Thyroid gland (tissue), 4 donors: ENCODE data around the gene SYNCRIP. TPM values are rescaled to one million over a fixed set of nuclear protein-coding genes. Genes with fewer than 3 reads are reported as not detected.
A peak's percentile ranks its signal among the peaks of the same experiment; 100 is the strongest.

Source experiments
- DNase-seq, 2 donors: peaks; one replicate each; pipeline ENCODE4 v3.0.0-alpha.2; 2019
- H3K27ac ChIP-seq, 3 donors: fragments of 200-600 bp; sonication (generic); 1 replicate in 2 of 3; 2 replicates in 1 of 3; pipeline ENCODE4 v1.5.1; 2016 to 2019; ENCODE audit warnings: mild to moderate bottlenecking in 1 of 3, moderate library complexity in 1 of 3
- H3K27me3 ChIP-seq: fragments of 200-600 bp; sonication (generic); one replicate; pipeline ENCODE4 v1.5.1; 2019
- H3K36me3 ChIP-seq, 2 donors: fragments of 200-600 bp; sonication (generic); one replicate each; pipeline ENCODE4 v1.5.1; 2016 to 2019
- H3K4me1 ChIP-seq, 2 donors: fragments of 200-600 bp; sonication (generic); one replicate each; pipeline ENCODE4 v1.5.1; 2017 to 2019
- H3K4me3 ChIP-seq, 3 donors: fragments of 200-600 bp; sonication (generic); replicated peaks in 1 of 3; 1 replicate in 2 of 3; 2 replicates in 1 of 3; pipeline ENCODE4 v1.5.1; 2016; ENCODE audit warnings: mild to moderate bottlenecking in 1 of 3
- H3K9me3 ChIP-seq: fragments of 200-600 bp; sonication (generic); one replicate; pipeline ENCODE4 v1.5.1; 2017
- CTCF ChIP-seq, 6 experiments: fragments of 200-600 bp in 3 of 6; fragments of 450-650 bp in 3 of 6; sonication (generic) in 3 of 6; IDR thresholded peaks; one replicate each; pipeline ENCODE4 v1.5.1; 2016 to 2019; ENCODE audit warnings: antibody characterized with exemption in 6 of 6, mild to moderate bottlenecking in 2 of 6, inconsistent platforms in 1 of 6, moderate library complexity in 1 of 6
- POLR2A ChIP-seq, 2 donors: fragments of 450-650 bp; IDR thresholded peaks; one replicate each; pipeline ENCODE4 v1.6.1; 2017; ENCODE audit warnings: antibody characterized with exemption in 2 of 2, mild to moderate bottlenecking in 2 of 2, moderate library complexity in 1 of 2
- WGBS, 2 donors: methylation state at CpG; one replicate each; pipeline ENCODE4 v1.1.5; 2017; 5-methylcytosine and 5-hydroxymethylcytosine counted together
- intact Hi-C: fragments of 100-400 bp; cut with DNase I; formaldehyde crosslinking; loops from one replicate; pipeline ENCODE4 v1.15.1; 2023
- total RNA-seq, 4 donors: library from RNA; depleted of rRNA; stranded (reverse); fragments of >200 nt; gene quantifications; one replicate each; pipeline ENCODE4 v1.2.3, GENCODE V29; 2016

SYNCRIP gene
- total RNA-seq, 4 donors from 2014 or later, result 107 to 144 (median 125) TPM

DNA sequence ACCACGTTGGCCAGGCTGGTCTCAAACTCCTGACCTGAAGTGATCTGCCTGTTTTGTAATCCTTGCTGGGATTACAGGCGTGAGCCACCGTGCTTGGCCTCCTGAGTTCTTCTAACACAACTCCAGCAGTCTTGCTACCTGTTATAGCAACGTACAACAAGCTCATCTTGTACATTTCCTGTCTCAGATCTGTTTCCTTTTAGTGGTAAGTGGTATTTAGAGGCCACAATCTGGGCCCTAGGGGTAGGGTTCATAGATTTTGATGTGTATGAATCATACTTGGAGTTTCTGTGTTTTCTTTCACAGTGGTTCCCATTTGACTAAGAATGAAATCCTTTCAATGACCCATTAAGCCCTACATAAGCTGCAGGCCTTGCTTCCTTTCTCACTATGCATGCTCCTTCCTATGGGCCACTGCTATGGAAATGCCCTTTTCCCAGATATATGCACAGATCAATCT, 27.1 kb upstream of the SYNCRIP start:
- H3K27ac ChIP-seq, result peak overlapping the region in 1 of 3 donors; percentile 25
- WGBS, 2 donors, result 54 to 67% methylated on average over 4 of the region's 4 CpGs
- intact Hi-C loops, result no loop called here

DNA sequence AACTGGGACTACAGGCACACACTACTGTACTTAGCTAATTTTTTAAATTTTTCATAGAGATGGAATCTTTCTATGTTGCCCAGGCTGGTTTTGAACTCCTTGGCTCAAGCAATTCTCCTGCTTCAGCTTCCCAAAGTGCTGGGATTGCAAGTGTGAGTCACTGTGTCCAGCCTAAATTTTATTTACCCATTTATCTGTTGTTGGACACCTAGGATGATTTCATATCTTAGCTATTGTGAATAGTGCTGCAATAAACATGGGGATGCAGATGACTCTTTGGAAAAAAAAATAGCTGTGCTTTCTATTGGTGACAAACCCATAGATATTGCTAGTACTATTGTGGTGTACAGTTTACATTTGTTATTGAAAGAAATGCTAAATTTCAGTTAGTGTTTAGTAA, 19.6 kb upstream of the SYNCRIP start:
- DNase-seq, result no peak
- no peak for TF ChIP-seq CTCF (IDR thresholded peaks at IDR 0.05)
- TF ChIP-seq POLR2A (IDR thresholded peaks at IDR 0.05), result no peak
- Histone ChIP-seq H3K36me3 (no peaks in the 10 kb centered on the region), H3K27ac (no peak overlapping the region), H3K9me3 (no peaks in the 10 kb centered on the region), H3K4me3 (no peak overlapping the region), H3K4me1 (no peaks in the 10 kb centered on the region), H3K27me3 (no peaks in the 10 kb centered on the region)
- intact Hi-C loops, result no loop called here

More for the DNA sequence above, 27.1 kb upstream of the SYNCRIP start:
- H3K4me3 ChIP-seq, result no peak overlapping the region
- H3K9me3 ChIP-seq, result no peaks in the 10 kb centered on the region
- DNase-seq, result no peak
- TF ChIP-seq CTCF (IDR thresholded peaks at IDR 0.05) (no peak), POLR2A (IDR thresholded peaks at IDR 0.05) (no peak)
- no peaks in the 10 kb centered on the region for H3K36me3 ChIP-seq
- H3K4me1 ChIP-seq, result peaks cover 13 to 18% of the 10 kb centered on the region in 2 donors
- H3K27me3 ChIP-seq, result no peaks in the 10 kb centered on the region

- intact Hi-C loops, result no loop called here
- Histone ChIP-seq H3K9me3 (no peaks in the 10 kb centered on the region), H3K27ac (no peak overlapping the region), H3K36me3 (no peaks in the 10 kb centered on the region), H3K27me3 (no peaks in the 10 kb centered on the region), H3K4me1 (no peaks in the 10 kb centered on the region), H3K4me3 (no peak overlapping the region)
- TF ChIP-seq CTCF (IDR thresholded peaks at IDR 0.05), result no peak
- TF ChIP-seq POLR2A (IDR thresholded peaks at IDR 0.05), result no peak
- 86 to 87% methylated on average over 5 to 6 of the region's 6 CpGs for WGBS, 2 donors
- DNase-seq, result no peak
These were observed 17.5 kb upstream of the SYNCRIP start for GRCh38 chr6:85660181-85660611.

DNA sequence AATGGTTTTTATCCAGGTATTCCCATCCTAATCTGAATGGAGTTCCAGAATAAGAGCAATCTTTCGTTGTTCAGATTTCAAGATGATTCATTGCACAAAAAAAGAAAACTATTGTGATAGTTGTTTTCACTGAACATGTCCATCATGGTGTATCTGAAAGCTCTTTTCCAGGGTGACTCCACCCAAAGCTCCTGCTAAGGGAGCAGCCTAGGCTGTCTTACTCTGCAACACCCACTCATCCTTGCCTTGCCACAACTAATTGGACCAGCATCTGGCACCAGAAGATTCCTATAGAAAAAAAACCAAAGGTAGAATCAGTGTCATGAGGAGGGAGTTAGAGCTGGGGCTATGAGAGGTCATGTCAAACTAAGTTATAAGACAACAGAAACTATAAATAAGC, 7.9 kb upstream of the SYNCRIP start:
- no peaks in the 10 kb centered on the region for H3K27me3 ChIP-seq
- intact Hi-C loops, result no loop called here
- 75 to 78% methylated on average over 1 of the region's 1 CpG for WGBS, 2 donors
- peaks cover 10 to 14% of the 10 kb centered on the region in 2 donors for H3K4me1 ChIP-seq
- no peak for DNase-seq
- no peaks in the 10 kb centered on the region for H3K9me3 ChIP-seq
- H3K4me3 ChIP-seq, result no peak overlapping the region
- TF ChIP-seq CTCF (IDR thresholded peaks at IDR 0.05), result no peak
- TF ChIP-seq POLR2A (IDR thresholded peaks at IDR 0.05), result no peak
- no peaks in the 10 kb centered on the region for H3K36me3 ChIP-seq
- H3K27ac ChIP-seq, result no peak overlapping the region

DNA sequence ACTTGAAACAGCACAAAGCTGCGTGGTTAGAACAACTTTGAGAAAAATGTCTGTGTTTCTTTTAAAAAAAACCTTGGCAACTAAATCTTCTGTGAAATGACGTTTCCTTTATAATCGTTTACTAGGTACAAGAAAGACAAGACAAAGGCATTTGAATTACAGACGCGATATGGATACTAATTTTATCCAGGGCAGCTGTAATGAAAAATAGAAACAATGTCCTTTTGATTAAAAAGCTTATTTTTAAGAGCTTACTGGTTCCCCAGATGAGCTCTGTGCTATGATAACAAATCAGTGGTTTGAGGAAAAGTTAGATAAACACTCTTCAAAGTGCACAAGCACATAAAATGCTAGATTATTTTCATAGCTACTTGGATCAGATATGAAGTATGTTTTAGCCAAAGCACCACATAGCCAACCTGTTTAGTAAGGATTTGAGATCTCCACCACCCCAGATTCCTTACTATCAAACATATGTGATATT, 1.6 kb upstream of the SYNCRIP start:
- peaks cover 26 to 36% of the 10 kb centered on the region in 2 donors for H3K4me1 ChIP-seq
- peaks cover 6 to 7% of the 10 kb centered on the region in 2 donors for H3K36me3 ChIP-seq
- peak overlapping the region; percentile 98 to 99 (median 99) for H3K27ac ChIP-seq
- no peaks in the 10 kb centered on the region for H3K9me3 ChIP-seq
- peak overlapping the region in 1 of 3 donors; percentile 99 for H3K4me3 ChIP-seq
- intact Hi-C loops, result loop anchor here (5.0 kb wide), 1 partner anchor 52 kb away; the partner anchor contains the start of gene SNX14
- no peaks in the 10 kb centered on the region for H3K27me3 ChIP-seq
- WGBS, 2 donors, result 0 to 1% methylated on average over 5 of the region's 5 CpGs
- TF ChIP-seq CTCF (IDR thresholded peaks at IDR 0.05) (no peak), POLR2A (IDR thresholded peaks at IDR 0.05) (no peak)
- no peak for DNase-seq
